Measurements from ENCODE around the gene VIPR2.

VIPR2 gene

GRCh38 chr7:159032753-159033472 lies 111.8 kb downstream of the VIPR2 start:
- TF ChIP-seq REST (IDR thresholded peaks at IDR 0.05; ENCODE audit: insufficient read depth in 1 of 2, low read depth in 2 of 2, low read length in 2 of 2) (no peak), FOXP2 (optimal IDR thresholded peaks at IDR 0.05; ENCODE audit: borderline replicate concordance, extremely low read depth, extremely low read length, insufficient read depth) (no peak), SIN3A (IDR thresholded peaks at IDR 0.05; ENCODE audit: borderline replicate concordance, insufficient read depth, low read length) (no peak)

GRCh38 chr7:159032322-159032721 lies 112.3 kb downstream of the VIPR2 start:
- no peak for TF ChIP-seq SIN3A (IDR thresholded peaks at IDR 0.05; ENCODE audit: borderline replicate concordance, insufficient read depth, low read length)
- TF ChIP-seq TAF1 (IDR thresholded peaks at IDR 0.05; ENCODE audit: borderline replicate concordance, insufficient read depth, low read length), result no peak
- no peak for TF ChIP-seq FOXP2 (optimal IDR thresholded peaks at IDR 0.05; ENCODE audit: borderline replicate concordance, extremely low read depth, extremely low read length, insufficient read depth)
- TF ChIP-seq POLR2AphosphoS5 (IDR thresholded peaks at IDR 0.05; ENCODE audit: low read depth, low read length), result no peak
- no peak for TF ChIP-seq REST (IDR thresholded peaks at IDR 0.05; ENCODE audit: insufficient read depth in 1 of 2, low read depth in 2 of 2, low read length in 2 of 2)

- TF ChIP-seq FOXP2 (optimal IDR thresholded peaks at IDR 0.05; ENCODE audit: borderline replicate concordance, extremely low read depth, extremely low read length, insufficient read depth) (no peak), POLR2AphosphoS5 (IDR thresholded peaks at IDR 0.05; ENCODE audit: low read depth, low read length) (no peak), REST (IDR thresholded peaks at IDR 0.05; ENCODE audit: insufficient read depth in 1 of 2, low read depth in 2 of 2, low read length in 2 of 2) (no peak), TAF1 (IDR thresholded peaks at IDR 0.05; ENCODE audit: borderline replicate concordance, insufficient read depth, low read length) (no peak), SIN3A (IDR thresholded peaks at IDR 0.05; ENCODE audit: borderline replicate concordance, insufficient read depth, low read length) (no peak)
These were observed 112.9 kb downstream of the VIPR2 start for GRCh38 chr7:159031750-159032149.

GRCh38 chr7:159031135-159031701 lies 113.4 kb downstream of the VIPR2 start:
- no peak for TF ChIP-seq POLR2AphosphoS5 (IDR thresholded peaks at IDR 0.05; ENCODE audit: low read depth, low read length)
- no peak for TF ChIP-seq SIN3A (IDR thresholded peaks at IDR 0.05; ENCODE audit: borderline replicate concordance, insufficient read depth, low read length)
- TF ChIP-seq FOXP2 (optimal IDR thresholded peaks at IDR 0.05; ENCODE audit: borderline replicate concordance, extremely low read depth, extremely low read length, insufficient read depth), result no peak
- TF ChIP-seq REST (IDR thresholded peaks at IDR 0.05; ENCODE audit: insufficient read depth in 1 of 2, low read depth in 2 of 2, low read length in 2 of 2), result no peak
- no peak for TF ChIP-seq TAF1 (IDR thresholded peaks at IDR 0.05; ENCODE audit: borderline replicate concordance, insufficient read depth, low read length)
